ENCODE data around the gene SMIM22. TPM values are rescaled to one million over a fixed set of nuclear protein-coding genes. Genes with fewer than 3 reads are reported as not detected.

SMIM22 gene
- total and polyA plus RNA-seq, 2 of the 8 experiments (the other 6 are each of a cell fraction or from before 2014, with no cell fraction given): not detected

DNA sequence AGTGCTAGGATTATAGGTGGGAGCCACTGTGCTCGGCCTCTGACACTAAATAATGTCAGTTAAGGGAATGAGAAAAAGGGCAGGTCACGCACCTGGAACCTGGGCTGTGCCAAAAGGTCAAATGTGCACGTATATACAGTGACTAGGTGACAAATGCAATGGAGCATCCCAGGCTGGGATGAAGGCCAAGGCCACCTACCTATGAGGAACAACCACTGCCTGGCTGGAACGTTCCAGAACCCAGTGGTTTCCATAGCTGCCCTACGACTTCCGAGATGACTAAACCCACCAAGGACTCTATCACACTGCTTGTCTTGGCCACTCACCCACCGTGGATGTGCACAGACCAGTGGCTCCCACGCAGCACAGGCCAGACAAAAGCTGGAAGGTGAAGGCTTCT is 44.3 kb upstream of the SMIM22 start (continued):
- TF ChIP-seq, protein P1, sequence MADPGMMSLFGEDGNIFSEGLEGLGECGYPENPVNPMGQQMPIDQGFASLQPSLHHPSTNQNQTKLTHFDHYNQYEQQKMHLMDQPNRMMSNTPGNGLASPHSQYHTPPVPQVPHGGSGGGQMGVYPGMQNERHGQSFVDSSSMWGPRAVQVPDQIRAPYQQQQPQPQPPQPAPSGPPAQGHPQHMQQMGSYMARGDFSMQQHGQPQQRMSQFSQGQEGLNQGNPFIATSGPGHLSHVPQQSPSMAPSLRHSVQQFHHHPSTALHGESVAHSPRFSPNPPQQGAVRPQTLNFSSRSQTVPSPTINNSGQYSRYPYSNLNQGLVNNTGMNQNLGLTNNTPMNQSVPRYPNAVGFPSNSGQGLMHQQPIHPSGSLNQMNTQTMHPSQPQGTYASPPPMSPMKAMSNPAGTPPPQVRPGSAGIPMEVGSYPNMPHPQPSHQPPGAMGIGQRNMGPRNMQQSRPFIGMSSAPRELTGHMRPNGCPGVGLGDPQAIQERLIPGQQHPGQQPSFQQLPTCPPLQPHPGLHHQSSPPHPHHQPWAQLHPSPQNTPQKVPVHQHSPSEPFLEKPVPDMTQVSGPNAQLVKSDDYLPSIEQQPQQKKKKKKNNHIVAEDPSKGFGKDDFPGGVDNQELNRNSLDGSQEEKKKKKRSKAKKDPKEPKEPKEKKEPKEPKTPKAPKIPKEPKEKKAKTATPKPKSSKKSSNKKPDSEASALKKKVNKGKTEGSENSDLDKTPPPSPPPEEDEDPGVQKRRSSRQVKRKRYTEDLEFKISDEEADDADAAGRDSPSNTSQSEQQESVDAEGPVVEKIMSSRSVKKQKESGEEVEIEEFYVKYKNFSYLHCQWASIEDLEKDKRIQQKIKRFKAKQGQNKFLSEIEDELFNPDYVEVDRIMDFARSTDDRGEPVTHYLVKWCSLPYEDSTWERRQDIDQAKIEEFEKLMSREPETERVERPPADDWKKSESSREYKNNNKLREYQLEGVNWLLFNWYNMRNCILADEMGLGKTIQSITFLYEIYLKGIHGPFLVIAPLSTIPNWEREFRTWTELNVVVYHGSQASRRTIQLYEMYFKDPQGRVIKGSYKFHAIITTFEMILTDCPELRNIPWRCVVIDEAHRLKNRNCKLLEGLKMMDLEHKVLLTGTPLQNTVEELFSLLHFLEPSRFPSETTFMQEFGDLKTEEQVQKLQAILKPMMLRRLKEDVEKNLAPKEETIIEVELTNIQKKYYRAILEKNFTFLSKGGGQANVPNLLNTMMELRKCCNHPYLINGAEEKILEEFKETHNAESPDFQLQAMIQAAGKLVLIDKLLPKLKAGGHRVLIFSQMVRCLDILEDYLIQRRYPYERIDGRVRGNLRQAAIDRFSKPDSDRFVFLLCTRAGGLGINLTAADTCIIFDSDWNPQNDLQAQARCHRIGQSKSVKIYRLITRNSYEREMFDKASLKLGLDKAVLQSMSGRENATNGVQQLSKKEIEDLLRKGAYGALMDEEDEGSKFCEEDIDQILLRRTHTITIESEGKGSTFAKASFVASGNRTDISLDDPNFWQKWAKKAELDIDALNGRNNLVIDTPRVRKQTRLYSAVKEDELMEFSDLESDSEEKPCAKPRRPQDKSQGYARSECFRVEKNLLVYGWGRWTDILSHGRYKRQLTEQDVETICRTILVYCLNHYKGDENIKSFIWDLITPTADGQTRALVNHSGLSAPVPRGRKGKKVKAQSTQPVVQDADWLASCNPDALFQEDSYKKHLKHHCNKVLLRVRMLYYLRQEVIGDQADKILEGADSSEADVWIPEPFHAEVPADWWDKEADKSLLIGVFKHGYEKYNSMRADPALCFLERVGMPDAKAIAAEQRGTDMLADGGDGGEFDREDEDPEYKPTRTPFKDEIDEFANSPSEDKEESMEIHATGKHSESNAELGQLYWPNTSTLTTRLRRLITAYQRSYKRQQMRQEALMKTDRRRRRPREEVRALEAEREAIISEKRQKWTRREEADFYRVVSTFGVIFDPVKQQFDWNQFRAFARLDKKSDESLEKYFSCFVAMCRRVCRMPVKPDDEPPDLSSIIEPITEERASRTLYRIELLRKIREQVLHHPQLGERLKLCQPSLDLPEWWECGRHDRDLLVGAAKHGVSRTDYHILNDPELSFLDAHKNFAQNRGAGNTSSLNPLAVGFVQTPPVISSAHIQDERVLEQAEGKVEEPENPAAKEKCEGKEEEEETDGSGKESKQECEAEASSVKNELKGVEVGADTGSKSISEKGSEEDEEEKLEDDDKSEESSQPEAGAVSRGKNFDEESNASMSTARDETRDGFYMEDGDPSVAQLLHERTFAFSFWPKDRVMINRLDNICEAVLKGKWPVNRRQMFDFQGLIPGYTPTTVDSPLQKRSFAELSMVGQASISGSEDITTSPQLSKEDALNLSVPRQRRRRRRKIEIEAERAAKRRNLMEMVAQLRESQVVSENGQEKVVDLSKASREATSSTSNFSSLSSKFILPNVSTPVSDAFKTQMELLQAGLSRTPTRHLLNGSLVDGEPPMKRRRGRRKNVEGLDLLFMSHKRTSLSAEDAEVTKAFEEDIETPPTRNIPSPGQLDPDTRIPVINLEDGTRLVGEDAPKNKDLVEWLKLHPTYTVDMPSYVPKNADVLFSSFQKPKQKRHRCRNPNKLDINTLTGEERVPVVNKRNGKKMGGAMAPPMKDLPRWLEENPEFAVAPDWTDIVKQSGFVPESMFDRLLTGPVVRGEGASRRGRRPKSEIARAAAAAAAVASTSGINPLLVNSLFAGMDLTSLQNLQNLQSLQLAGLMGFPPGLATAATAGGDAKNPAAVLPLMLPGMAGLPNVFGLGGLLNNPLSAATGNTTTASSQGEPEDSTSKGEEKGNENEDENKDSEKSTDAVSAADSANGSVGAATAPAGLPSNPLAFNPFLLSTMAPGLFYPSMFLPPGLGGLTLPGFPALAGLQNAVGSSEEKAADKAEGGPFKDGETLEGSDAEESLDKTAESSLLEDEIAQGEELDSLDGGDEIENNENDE (IDR thresholded peaks at IDR 0.05; ENCODE audit: insufficient replicate concordance, low read length): no peak
- TF ChIP-seq FOSL1 (IDR thresholded peaks at IDR 0.05; ENCODE audit: insufficient read depth, low read depth, low read length): no peak

Measured in H1 (cell line).